ENCODE data around the gene PLEKHG5.
"Not testable (repeated sequence)": the region's sequence is repeated elsewhere in the genome, so short reads cannot be mapped to it uniquely, and the experiment has no call there.

PLEKHG5 gene

GRCh38 chr1:6447016-6447817 lies 44.2 kb downstream of the PLEKHG5 start:
- DNase-seq (ENCODE audit: low read depth in 2 of 2), result no peak

GRCh38 chr1:6446665-6447015 lies 44.8 kb downstream of the PLEKHG5 start:
- DNase-seq (ENCODE audit: low read depth in 2 of 2), result no peak

GRCh38 chr1:6445929-6446328 lies 45.5 kb downstream of the PLEKHG5 start:
- not testable (repeated sequence) for DNase-seq (ENCODE audit: low read depth in 2 of 2)

- DNase-seq (ENCODE audit: low read depth in 2 of 2), result no peak
Observed at GRCh38 chr1:6445062-6445763, 46.3 kb downstream of the PLEKHG5 start.

- no peak for DNase-seq (ENCODE audit: low read depth in 2 of 2)
Observed at GRCh38 chr1:6444377-6444776, 47.1 kb downstream of the PLEKHG5 start.

- DNase-seq (ENCODE audit: low read depth in 2 of 2), result no peak
Observed at GRCh38 chr1:6443339-6444115, 47.9 kb downstream of the PLEKHG5 start.

GRCh38 chr1:6441586-6441985 lies 49.9 kb downstream of the PLEKHG5 start:
- no peak for DNase-seq (ENCODE audit: low read depth in 2 of 2)

GRCh38 chr1:6440198-6441126 lies 51.0 kb downstream of the PLEKHG5 start:
- DNase-seq (ENCODE audit: low read depth in 2 of 2), result peak; percentile 41 to 52

GRCh38 chr1:6438047-6438525 lies 53.4 kb downstream of the PLEKHG5 start:
- peak; percentile 36 to 46 for DNase-seq (ENCODE audit: low read depth in 2 of 2)

- not testable (repeated sequence) for DNase-seq (ENCODE audit: low read depth in 2 of 2)
Observed at GRCh38 chr1:6437012-6437700, 54.3 kb downstream of the PLEKHG5 start.

GRCh38 chr1:6436277-6436676 lies 55.2 kb downstream of the PLEKHG5 start:
- not testable (repeated sequence) for DNase-seq (ENCODE audit: low read depth in 2 of 2)

GRCh38 chr1:6435547-6435946 lies 55.9 kb downstream of the PLEKHG5 start:
- no peak for DNase-seq (ENCODE audit: low read depth in 2 of 2)

- DNase-seq (ENCODE audit: low read depth in 2 of 2), result no peak
Observed at GRCh38 chr1:6435129-6435528, 56.3 kb downstream of the PLEKHG5 start.

GRCh38 chr1:6434186-6434585 lies 57.3 kb downstream of the PLEKHG5 start:
- DNase-seq (ENCODE audit: low read depth in 2 of 2), result no peak

GRCh38 chr1:6431645-6432579 lies 59.6 kb downstream of the PLEKHG5 start:
- not testable (repeated sequence) for DNase-seq (ENCODE audit: low read depth in 2 of 2)

GRCh38 chr1:6429660-6430411 lies 61.6 kb downstream of the PLEKHG5 start:
- not testable (repeated sequence) for DNase-seq (ENCODE audit: low read depth in 2 of 2)

GRCh38 chr1:6428453-6428852 lies 63.0 kb downstream of the PLEKHG5 start:
- DNase-seq (ENCODE audit: low read depth in 2 of 2), result not testable (repeated sequence)
